ENCODE results near the gene WDR48. TPM values are rescaled to one million over a fixed set of nuclear protein-coding genes. Genes with fewer than 3 reads are reported as not detected.

WDR48 gene
- total RNA-seq, 1 experiment from 2014 or later: 19.3 TPM

GRCh38 chr3:39064646-39065045, 12.8 kb downstream of the WDR48 start:
- no peaks in the 10 kb centered on the region for H3K36me3 ChIP-seq (ENCODE audit: insufficient read depth, low read length, poor library complexity, severe bottlenecking)
- ChIA-PET CTCF (no interaction called here), POLR2A (ENCODE audit: low non-redundant PET) (no interaction called here)
- no peak for TF ChIP-seq EZH2 (IDR thresholded peaks at IDR 0.05; ENCODE audit: borderline replicate concordance, low read depth, low read length, poor library complexity, severe bottlenecking)
- no peak for TF ChIP-seq CTCF (conservative IDR thresholded peaks at IDR 0.05; ENCODE audit: low read depth, low read length)
- H3K9me3 ChIP-seq (ENCODE audit: low read depth, low read length, poor library complexity, severe bottlenecking): no peaks in the 10 kb centered on the region
- H3K27me3 ChIP-seq (replicated peaks; ENCODE audit: insufficient read depth, low read depth, low read length, poor library complexity): no peaks in the 10 kb centered on the region
- H3K4me1 ChIP-seq (ENCODE audit: insufficient read depth, low read length, poor library complexity, severe bottlenecking): no peaks in the 10 kb centered on the region
- H3K4me3 ChIP-seq (ENCODE audit: low read depth, low read length, poor library complexity, severe bottlenecking): no peak overlapping the region
- intact Hi-C loops (cut with micrococcal nuclease; ENCODE audit: unreplicated experiment): no loop called here
- DNase-seq (ENCODE audit: low spot score): no peak
- no peak overlapping the region for H3K27ac ChIP-seq (ENCODE audit: low read depth, low read length, poor library complexity, severe bottlenecking)
- no TSS peak for BruUV-seq (replicated peaks)

GRCh38 chr3:39065197-39065596, 13.4 kb downstream of the WDR48 start:
- H3K4me1 ChIP-seq (ENCODE audit: insufficient read depth, low read length, poor library complexity, severe bottlenecking): no peaks in the 10 kb centered on the region
- no TSS peak for BruUV-seq (replicated peaks)
- TF ChIP-seq CTCF (conservative IDR thresholded peaks at IDR 0.05; ENCODE audit: low read depth, low read length): 0 out of 2 replicates have a peak, but pooled peaks have one; percentile 23
- no peak for TF ChIP-seq EZH2 (IDR thresholded peaks at IDR 0.05; ENCODE audit: borderline replicate concordance, low read depth, low read length, poor library complexity, severe bottlenecking)
- no peaks in the 10 kb centered on the region for H3K27me3 ChIP-seq (replicated peaks; ENCODE audit: insufficient read depth, low read depth, low read length, poor library complexity)
- intact Hi-C loops (cut with micrococcal nuclease; ENCODE audit: unreplicated experiment): no loop called here
- H3K9me3 ChIP-seq (ENCODE audit: low read depth, low read length, poor library complexity, severe bottlenecking): no peaks in the 10 kb centered on the region
- H3K27ac ChIP-seq (ENCODE audit: low read depth, low read length, poor library complexity, severe bottlenecking): no peak overlapping the region
- no peaks in the 10 kb centered on the region for H3K36me3 ChIP-seq (ENCODE audit: insufficient read depth, low read length, poor library complexity, severe bottlenecking)
- H3K4me3 ChIP-seq (ENCODE audit: low read depth, low read length, poor library complexity, severe bottlenecking): no peak overlapping the region
- peak; percentile 2 for DNase-seq (ENCODE audit: low spot score)
- CTCF ChIA-PET: no interaction called here
- POLR2A ChIA-PET (ENCODE audit: low non-redundant PET): no interaction called here

- Histone ChIP-seq H3K4me1 (ENCODE audit: insufficient read depth, low read length, poor library complexity, severe bottlenecking) (no peaks in the 10 kb centered on the region), H3K36me3 (ENCODE audit: insufficient read depth, low read length, poor library complexity, severe bottlenecking) (no peaks in the 10 kb centered on the region), H3K4me3 (ENCODE audit: low read depth, low read length, poor library complexity, severe bottlenecking) (no peak overlapping the region), H3K27me3 (replicated peaks; ENCODE audit: insufficient read depth, low read depth, low read length, poor library complexity) (no peaks in the 10 kb centered on the region), H3K27ac (ENCODE audit: low read depth, low read length, poor library complexity, severe bottlenecking) (no peak overlapping the region), H3K9me3 (ENCODE audit: low read depth, low read length, poor library complexity, severe bottlenecking) (no peaks in the 10 kb centered on the region)
- DNase-seq (ENCODE audit: low spot score): no peak
- ChIA-PET POLR2A (ENCODE audit: low non-redundant PET) (no interaction called here), CTCF (no interaction called here)
- TF ChIP-seq CTCF (conservative IDR thresholded peaks at IDR 0.05; ENCODE audit: low read depth, low read length) (no peak), EZH2 (IDR thresholded peaks at IDR 0.05; ENCODE audit: borderline replicate concordance, low read depth, low read length, poor library complexity, severe bottlenecking) (no peak)
- BruUV-seq (replicated peaks): no TSS peak
- intact Hi-C loops (cut with micrococcal nuclease; ENCODE audit: unreplicated experiment): no loop called here
Measured at GRCh38 chr3:39067286-39067685, 15.5 kb downstream of the WDR48 start.
